ENCODE data around the gene CRKL. TPM values are rescaled to one million over a fixed set of nuclear protein-coding genes. Genes with fewer than 3 reads are reported as not detected.

The CRKL gene
- total and polyA plus RNA-seq, 2 of the 4 experiments (the other 2 are of a cell fraction): 20.6 to 35.5 TPM

GRCh38 chr22:20988573-20989322, 71.5 kb downstream of the CRKL start:
- H3K9me1 ChIP-seq (ENCODE audit: insufficient read depth, low read length): 0 out of 2 replicates have a peak, but pooled peaks cover under 1% of the 10 kb centered on the region
- H3K4ac ChIP-seq (ENCODE audit: low read depth, low read length): no peak overlapping the region
- H2BK120ac ChIP-seq (ENCODE audit: low read depth, low read length): no peak overlapping the region
- H2BK5ac ChIP-seq (ENCODE audit: low read depth, low read length, poor library complexity, severe bottlenecking): no peak overlapping the region
- no peak overlapping the region for H4K8ac ChIP-seq (ENCODE audit: low read depth in 2 of 2, low read length in 2 of 2)
- H3K79me1 ChIP-seq (ENCODE audit: low read depth in 1 of 2, low read length in 2 of 2): peaks cover 6 to 22% of the 10 kb centered on the region in 2 experiments; a peak in 3 of 4 replicates
- ChIA-PET POLR2A (ENCODE audit: unreplicated experiment) (no interaction called here), CTCF (no interaction called here)
- H2AK9ac ChIP-seq (replicated peaks; ENCODE audit: low read depth, low read length, poor library complexity): no peak overlapping the region
- H4K5ac ChIP-seq (ENCODE audit: low read depth, low read length): no peak overlapping the region
- H3K18ac ChIP-seq (ENCODE audit: low read depth, low read length): no peak overlapping the region
- H3K56ac ChIP-seq (ENCODE audit: extremely low read depth, insufficient read depth, low read length): no peak overlapping the region
- in situ Hi-C loops (cut with MboI; ENCODE audit: low sequenced_read_pairs) (no loop called here), intact Hi-C loops (cut with micrococcal nuclease) (no loop called here), dilution Hi-C loops (cut with HindIII; ENCODE audit: low sequenced_read_pairs, unreplicated experiment) (no loop called here)
- H2BK15ac ChIP-seq (ENCODE audit: low read depth, low read length): no peak overlapping the region
- H2AFZ ChIP-seq (replicated peaks; ENCODE audit: low read length, poor library complexity): no peak overlapping the region
- DNase-seq: no peak
- no peak overlapping the region for H2AK5ac ChIP-seq (ENCODE audit: low read depth, low read length)
- H3K27ac ChIP-seq (ENCODE audit: insufficient read depth, low read length): no peak overlapping the region
- H2BK20ac ChIP-seq (ENCODE audit: low read depth, low read length): no peak overlapping the region
- no peak overlapping the region for H4K91ac ChIP-seq (ENCODE audit: insufficient read depth, low read depth, low read length)
- no peak overlapping the region for H3K14ac ChIP-seq (replicated peaks; ENCODE audit: low read depth, low read length)
- no peaks in the 10 kb centered on the region for H4K20me1 ChIP-seq (ENCODE audit: insufficient read depth, low read length)
- no peaks in the 10 kb centered on the region for H3K4me1 ChIP-seq (ENCODE audit: control insufficient read depth, insufficient read depth, low read length)
- H3K4me3 ChIP-seq (ENCODE audit: insufficient read depth, low read depth, low read length): no peak overlapping the region
- BruUV-seq (replicated peaks): no TSS peak
- TF ChIP-seq BHLHE40 (IDR thresholded peaks at IDR 0.05; ENCODE audit: low read depth, low read length): no peak
- no peak for TF ChIP-seq USF2 (IDR thresholded peaks at IDR 0.05; ENCODE audit: low read depth, low read length)
- TF ChIP-seq RCOR1 (IDR thresholded peaks at IDR 0.05; ENCODE audit: insufficient replicate concordance, low read length): no peak
- TF ChIP-seq MXI1 (IDR thresholded peaks at IDR 0.05; ENCODE audit: borderline replicate concordance, low read depth, low read length): no peak
- peaks cover 62% of the 10 kb centered on the region for H3K36me3 ChIP-seq (ENCODE audit: control insufficient read depth, insufficient read depth, low read length)
- ATAC-seq (ENCODE audit: low read depth): no peak
- no peak overlapping the region for H3K23ac ChIP-seq (ENCODE audit: low read depth, low read length)
- no peaks in the 10 kb centered on the region for H3K27me3 ChIP-seq (ENCODE audit: control insufficient read depth, insufficient read depth, low read length)
- H3K9me3 ChIP-seq (ENCODE audit: control insufficient read depth, insufficient read depth, low read length): no peaks in the 10 kb centered on the region
- no CpG with 5 or more reads among the region's 16 CpGs for WGBS, 2 experiments (ENCODE audit: extremely low coverage in 2 of 2, insufficient read length in 1 of 2)
- no peak overlapping the region for H3K9ac ChIP-seq (ENCODE audit: low read depth, low read length)
- no peak overlapping the region for H3K4me2 ChIP-seq (ENCODE audit: low read depth, low read length)

Measured in IMR-90 (cell line).